ENCODE results near the gene TNNC1. TPM values are rescaled to one million over a fixed set of nuclear protein-coding genes. Genes with fewer than 3 reads are reported as not detected.

Gene TNNC1
- total RNA-seq, 1 donor from 2014 or later: 0.58 TPM

DNA sequence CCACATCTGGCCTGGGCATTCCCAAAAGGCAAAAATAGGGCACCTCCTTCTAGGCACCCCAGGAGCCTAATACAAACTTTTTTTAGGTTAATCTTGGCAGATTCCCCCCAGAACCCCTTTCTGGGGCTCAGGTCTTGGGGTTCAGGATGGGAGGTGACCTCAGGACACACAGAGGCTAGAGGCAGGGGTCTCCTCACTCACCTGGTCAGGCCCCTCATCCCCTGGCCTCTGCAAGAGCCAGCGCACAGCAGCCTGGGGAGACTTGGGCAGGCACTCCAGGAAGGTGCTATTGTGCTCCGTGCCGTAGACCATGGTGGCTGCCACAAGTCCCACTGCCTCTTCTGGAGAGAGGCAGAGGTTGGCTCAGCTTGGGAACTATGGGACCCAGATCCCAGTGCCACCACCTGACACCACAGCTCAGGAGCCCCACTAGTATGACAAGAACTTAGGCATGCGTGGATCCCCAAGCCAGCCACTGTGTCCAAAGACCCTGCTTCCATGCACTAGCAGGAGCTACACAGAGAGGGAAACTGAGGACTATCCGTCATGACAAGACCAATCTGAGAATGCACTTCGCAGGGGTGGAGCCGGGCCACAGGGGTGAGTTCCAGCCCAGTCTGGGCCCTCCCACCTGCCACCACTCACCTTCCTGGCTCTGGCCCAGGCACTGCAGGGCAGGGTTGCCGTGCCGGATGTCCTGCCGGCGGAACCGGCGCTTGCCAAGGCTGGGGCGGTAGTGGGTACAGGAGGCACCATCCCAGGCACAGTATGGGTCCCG, 16.3 kb downstream of the TNNC1 start:
- no peak for DNase-seq (ENCODE audit: low read depth)
- H3K4me3 ChIP-seq (ENCODE audit: low read depth, low read length): no peak overlapping the region
- TF ChIP-seq, protein P1, sequence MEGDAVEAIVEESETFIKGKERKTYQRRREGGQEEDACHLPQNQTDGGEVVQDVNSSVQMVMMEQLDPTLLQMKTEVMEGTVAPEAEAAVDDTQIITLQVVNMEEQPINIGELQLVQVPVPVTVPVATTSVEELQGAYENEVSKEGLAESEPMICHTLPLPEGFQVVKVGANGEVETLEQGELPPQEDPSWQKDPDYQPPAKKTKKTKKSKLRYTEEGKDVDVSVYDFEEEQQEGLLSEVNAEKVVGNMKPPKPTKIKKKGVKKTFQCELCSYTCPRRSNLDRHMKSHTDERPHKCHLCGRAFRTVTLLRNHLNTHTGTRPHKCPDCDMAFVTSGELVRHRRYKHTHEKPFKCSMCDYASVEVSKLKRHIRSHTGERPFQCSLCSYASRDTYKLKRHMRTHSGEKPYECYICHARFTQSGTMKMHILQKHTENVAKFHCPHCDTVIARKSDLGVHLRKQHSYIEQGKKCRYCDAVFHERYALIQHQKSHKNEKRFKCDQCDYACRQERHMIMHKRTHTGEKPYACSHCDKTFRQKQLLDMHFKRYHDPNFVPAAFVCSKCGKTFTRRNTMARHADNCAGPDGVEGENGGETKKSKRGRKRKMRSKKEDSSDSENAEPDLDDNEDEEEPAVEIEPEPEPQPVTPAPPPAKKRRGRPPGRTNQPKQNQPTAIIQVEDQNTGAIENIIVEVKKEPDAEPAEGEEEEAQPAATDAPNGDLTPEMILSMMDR (conservative IDR thresholded peaks at IDR 0.05; ENCODE audit: low read depth, low read length): no peak

DNA sequence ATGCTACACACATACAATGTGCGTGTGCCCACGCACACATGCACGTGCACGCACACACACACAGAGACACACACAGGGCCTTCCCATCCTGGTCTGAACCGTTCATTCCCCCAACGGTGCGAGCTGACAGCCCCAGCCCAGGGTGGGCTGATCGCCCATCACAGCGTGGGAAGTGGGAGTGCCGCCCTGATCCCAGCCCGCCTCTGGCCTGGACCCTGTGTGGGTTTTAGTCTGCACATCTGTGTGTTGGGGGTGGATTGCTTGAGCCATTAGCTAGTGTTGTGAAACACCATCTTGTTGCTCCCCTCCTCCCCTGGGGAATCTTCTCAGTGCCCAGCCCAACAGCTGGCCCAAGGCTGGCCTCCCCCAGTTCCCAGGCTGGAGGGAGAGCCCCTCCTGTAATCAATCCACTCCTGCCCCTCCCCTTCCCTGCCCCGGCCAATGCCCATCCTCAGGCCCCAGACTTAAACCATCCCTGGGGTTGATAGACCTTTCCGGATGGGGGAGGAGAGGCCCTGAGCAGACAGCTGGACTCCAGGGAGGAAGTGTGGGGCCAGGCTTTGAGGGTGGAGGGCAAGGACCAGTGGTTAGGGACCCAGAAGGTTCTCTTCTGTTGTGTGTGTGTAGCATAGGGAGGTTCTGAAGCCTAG, 17.2 kb downstream of the TNNC1 start:
- no peak overlapping the region for H3K4me3 ChIP-seq (ENCODE audit: low read depth, low read length)
- TF ChIP-seq, protein P1 (conservative IDR thresholded peaks at IDR 0.05; ENCODE audit: low read depth, low read length): no peak
- no peak for DNase-seq (ENCODE audit: low read depth)

DNA sequence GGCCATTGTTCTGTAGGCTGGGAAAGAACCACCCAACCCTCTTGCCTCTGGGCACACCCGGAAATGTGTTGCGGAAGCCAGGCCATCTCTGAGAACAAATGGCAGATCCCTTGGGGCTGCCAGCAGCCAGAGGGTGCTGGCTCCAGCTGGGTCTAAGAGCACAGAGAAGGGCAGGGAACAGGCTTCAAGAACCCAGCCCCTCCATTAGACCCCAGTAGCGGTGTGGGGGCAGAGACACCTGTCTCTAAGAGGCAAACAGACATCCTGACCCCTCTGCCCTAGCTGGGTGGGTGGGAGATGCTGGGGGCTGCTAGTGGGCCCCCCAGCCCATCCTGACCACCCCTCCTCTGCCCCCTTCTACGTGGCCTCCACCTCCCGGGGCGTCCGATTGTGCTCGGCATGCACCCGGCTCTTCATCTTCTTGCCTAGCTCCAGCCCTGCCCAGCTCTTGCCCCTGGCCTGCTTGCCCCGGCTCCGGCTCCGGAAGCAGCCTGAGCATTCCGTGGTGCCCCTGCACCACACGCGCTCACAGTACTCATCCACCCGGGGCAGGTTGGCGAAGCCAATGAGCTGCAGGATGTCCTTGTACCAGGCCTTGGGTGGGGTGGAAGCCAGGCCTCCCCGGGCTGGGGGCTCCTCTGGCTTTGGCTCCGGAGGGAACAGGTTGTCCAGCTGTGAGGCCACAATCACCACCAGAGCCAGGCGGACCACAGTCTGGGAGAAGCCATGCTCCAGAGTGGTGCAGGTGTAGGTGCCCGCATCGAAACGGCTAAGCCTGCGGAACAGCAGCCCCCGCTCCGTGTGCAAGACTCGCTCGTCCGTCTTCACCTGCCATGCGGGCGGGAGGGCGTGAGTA, 18.4 kb downstream of the TNNC1 start:
- no peak overlapping the region for H3K4me3 ChIP-seq (ENCODE audit: low read depth, low read length)
- DNase-seq (ENCODE audit: low read depth): no peak
- TF ChIP-seq, protein P1 (conservative IDR thresholded peaks at IDR 0.05; ENCODE audit: low read depth, low read length): no peak

DNA sequence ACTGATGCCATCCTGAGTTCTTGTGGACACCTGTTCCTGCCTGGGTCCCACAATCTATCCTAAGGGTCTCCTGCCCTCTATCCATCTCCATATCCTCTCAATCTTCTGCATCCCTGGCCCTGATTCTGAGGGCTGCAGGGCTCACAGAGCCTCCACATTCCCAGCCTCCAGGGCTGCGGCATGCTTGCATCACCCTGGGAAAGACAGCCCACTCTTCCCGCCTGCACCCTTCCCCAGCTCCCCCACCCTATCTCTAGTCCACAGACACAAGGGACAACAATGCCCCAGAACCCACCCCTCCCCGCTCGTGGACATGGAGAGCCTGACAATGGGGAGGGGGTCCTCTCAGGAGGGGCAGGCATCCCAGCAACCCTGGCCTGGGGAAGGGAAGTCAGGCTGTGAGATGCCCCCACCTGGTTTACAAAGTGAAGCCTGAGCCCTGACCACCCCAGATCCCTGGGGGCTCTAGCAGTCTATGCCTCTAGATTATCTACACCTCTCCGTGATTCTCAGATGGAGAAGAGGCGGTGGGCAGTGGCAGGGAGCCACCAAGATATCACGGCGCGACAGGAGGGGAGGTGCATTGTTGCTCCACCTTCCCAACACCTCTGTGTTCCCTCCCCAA, 19.2 kb downstream of the TNNC1 start:
- no peak overlapping the region for H3K4me3 ChIP-seq (ENCODE audit: low read depth, low read length)
- DNase-seq (ENCODE audit: low read depth): no peak
- TF ChIP-seq, protein P1 (conservative IDR thresholded peaks at IDR 0.05; ENCODE audit: low read depth, low read length): no peak

DNA sequence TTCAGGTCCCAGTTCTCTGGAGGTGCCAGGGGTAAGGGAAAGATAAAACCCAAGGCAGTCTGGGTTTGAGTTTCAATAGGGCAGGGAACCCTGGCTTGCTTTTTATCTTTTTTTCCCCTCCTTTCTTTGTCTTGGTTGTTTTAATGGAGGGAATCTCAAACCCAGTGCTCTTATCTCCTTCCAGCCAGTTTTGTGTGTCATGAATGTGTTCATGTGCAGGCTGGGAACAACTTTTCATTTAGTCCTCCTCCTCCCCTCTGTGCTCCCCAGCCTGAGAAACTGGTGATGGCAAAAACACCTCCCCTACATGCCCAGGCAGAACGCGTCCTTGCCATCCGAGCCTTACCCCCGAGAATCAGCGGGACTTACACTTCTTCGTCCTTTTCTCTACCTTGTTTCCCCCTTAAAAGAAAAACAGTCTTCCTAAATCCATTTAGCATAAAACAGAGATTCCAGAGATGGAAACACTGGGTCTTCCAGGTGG, 19.8 kb downstream of the TNNC1 start:
- TF ChIP-seq, protein P1 (conservative IDR thresholded peaks at IDR 0.05; ENCODE audit: low read depth, low read length): no peak
- no peak for DNase-seq (ENCODE audit: low read depth)
- no peak overlapping the region for H3K4me3 ChIP-seq (ENCODE audit: low read depth, low read length)

DNA sequence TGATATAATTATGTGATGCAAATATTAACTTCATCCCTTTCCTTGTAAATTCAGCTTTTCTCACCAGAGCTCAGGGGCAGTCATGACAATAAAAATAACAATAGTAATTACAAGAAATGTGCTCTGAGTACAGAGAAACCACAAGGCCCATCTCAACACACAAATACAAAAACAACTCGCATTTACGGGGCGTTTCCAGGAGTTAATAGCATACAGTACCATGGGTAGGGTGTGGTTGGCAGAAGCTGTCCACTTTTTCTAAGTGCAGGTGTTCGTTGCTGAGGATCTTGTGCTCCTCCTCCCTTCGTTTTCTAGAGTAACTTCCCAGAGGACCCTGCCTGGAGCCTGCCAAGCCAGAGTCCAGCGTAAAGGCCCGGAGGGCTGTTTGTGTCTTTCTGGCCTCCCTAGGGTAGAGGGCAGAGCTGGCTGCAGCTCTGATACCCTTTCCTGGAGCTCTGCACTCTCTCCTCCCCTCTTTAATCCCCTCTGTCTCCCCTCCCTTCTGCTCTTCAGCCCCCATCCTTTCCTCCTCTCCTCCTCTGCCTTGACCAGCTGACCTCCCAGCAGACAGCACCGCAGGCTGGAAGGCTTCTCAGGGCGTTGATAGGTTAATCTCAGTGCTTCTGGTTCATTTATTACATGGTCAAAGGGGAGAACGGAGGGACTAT, 20.4 kb downstream of the TNNC1 start:
- no peak for DNase-seq (ENCODE audit: low read depth)
- TF ChIP-seq, protein P1 (conservative IDR thresholded peaks at IDR 0.05; ENCODE audit: low read depth, low read length): no peak
- H3K4me3 ChIP-seq (ENCODE audit: low read depth, low read length): no peak overlapping the region

Data from epithelial cell of proximal tubule (primary cell).